HCT116 (cell line): Measurements from ENCODE around the gene CD19. TPM values are rescaled to one million over a fixed set of nuclear protein-coding genes. Genes with fewer than 3 reads are reported as not detected.

Experiments used
- ATAC-seq: fragments of 200-7000 bp; cut with Tn5 transposase; 2 replicates; pipeline ENCODE4 v1.9.1; 2020; ENCODE audit warnings: mild to moderate bottlenecking, moderate library complexity
- BruUV-seq: library from RNA; stranded (reverse); fragments of 400-500 nt; replicated peaks from 2 replicates; lab custom pipeline; 2021; lab: Mats Ljungman, UMichigan
- CTCF ChIA-PET: fragments of 300-600 bp; sonication (Branson Sonifier 250); formaldehyde crosslinking; loops from one replicate; lab custom pipeline; 2021; ENCODE audit warnings: antibody characterized with exemption; lab: Charles Lee
- POLR2A ChIA-PET: fragments of 300-600, 350-600 bp; sonication (Branson Sonifier 250); formaldehyde crosslinking; loops from one replicate; lab custom pipeline; 2021; ENCODE audit warnings: antibody characterized with exemption; lab: Charles Lee
- RAD21 ChIA-PET, 2 experiments: fragments of 300-600 bp; sonication (Branson Sonifier 250); formaldehyde crosslinking; loops; one replicate each; lab custom pipeline; 2023; ENCODE audit warnings: low total read pairs in 2 of 2; ENCODE audit not compliant: uncharacterized antibody in 2 of 2, unreplicated experiment in 2 of 2, low non-redundant PET in 1 of 2; lab: Charles Lee
- DNase-seq: peaks from one replicate; pipeline ENCODE4 v3.0.0-alpha.2; 2010; ENCODE audit warnings: low read depth, low spot score
- H2AFZ ChIP-seq: fragments of 200-600 bp; shearing (Covaris generic), sonication (generic); 2 replicates; pipeline ENCODE4 v1.6.1; 2017; ENCODE audit warnings: low read depth, mixed run types, mixed read lengths, antibody characterized with exemption, low read length; ENCODE audit not compliant: poor library complexity, severe bottlenecking
- H3K27ac ChIP-seq: 2 replicates; pipeline ENCODE4 v1.5.1; 2012; ENCODE audit warnings: low read depth, low read length
- H3K27me3 ChIP-seq: fragments of 200-600 bp; sonication (generic); 2 replicates; pipeline ENCODE4 v1.6.1; 2016; ENCODE audit warnings: mixed run types, low read length, mixed read lengths; ENCODE audit not compliant: insufficient read depth
- H3K36me3 ChIP-seq, 2 experiments: fragments of 200-500 bp in 1 of 2; fragments of 200-600 bp in 1 of 2; sonication (Bioruptor generic) in 1 of 2; sonication (generic) in 1 of 2; 2 replicates each; pipeline versions ENCODE4 v1.5.1 to v1.6.1; 2014 to 2016; ENCODE audit warnings: low read length in 2 of 2, inconsistent platforms in 1 of 2, mixed read lengths in 1 of 2, mixed run types in 1 of 2; ENCODE audit not compliant: insufficient read depth in 2 of 2, control insufficient read depth in 1 of 2
- H3K4me1 ChIP-seq, 2 experiments: fragments of 200-600 bp in 1 of 2; sonication (generic) in 1 of 2; 2 replicates each; pipeline versions ENCODE4 v1.5.1 to v1.6.1; 2012 to 2017; ENCODE audit warnings: low read length in 2 of 2, inconsistent platforms in 1 of 2, mild to moderate bottlenecking in 1 of 2, mixed read lengths in 1 of 2, mixed run types in 1 of 2, moderate library complexity in 1 of 2; ENCODE audit not compliant: insufficient read depth in 2 of 2, control insufficient read depth in 1 of 2
- H3K4me2 ChIP-seq: fragments of 200-600 bp; sonication (generic); 2 replicates; pipeline ENCODE4 v1.6.1; 2017; ENCODE audit warnings: mixed run types, low read length, mixed read lengths
- H3K4me3 ChIP-seq, 2 experiments: fragments of 200-600 bp in 1 of 2; sonication (generic) in 1 of 2; replicated peaks in 1 of 2; 2 replicates each; pipeline ENCODE4 v1.5.1; 2011 to 2016; ENCODE audit warnings: low read length in 2 of 2, control low read depth in 1 of 2, low read depth in 1 of 2, mild to moderate bottlenecking in 1 of 2, mixed read lengths in 1 of 2, mixed run types in 1 of 2
- H3K79me2 ChIP-seq: fragments of 200-600 bp; sonication (generic); 2 replicates; pipeline ENCODE4 v1.6.1; 2017; ENCODE audit warnings: mild to moderate bottlenecking, mixed run types, low read length, moderate library complexity, mixed read lengths; ENCODE audit not compliant: insufficient read depth
- H3K9ac ChIP-seq: fragments of 200-600 bp; sonication (generic); 2 replicates; pipeline ENCODE4 v1.6.1; 2016; ENCODE audit warnings: low read length, mixed read lengths
- H3K9me2 ChIP-seq: fragments of 200-600 bp; sonication (generic), shearing (Covaris generic); 2 replicates; pipeline ENCODE4 v1.6.1; 2017; ENCODE audit warnings: mixed run types, mild to moderate bottlenecking, moderate library complexity; ENCODE audit not compliant: insufficient read depth
- H3K9me3 ChIP-seq, 2 experiments: fragments of 200-500 bp in 1 of 2; fragments of 200-600 bp in 1 of 2; sonication (Bioruptor generic) in 1 of 2; sonication (generic) in 1 of 2; 2 replicates each; pipeline ENCODE4 v1.6.1; 2014 to 2017; ENCODE audit warnings: low read length in 2 of 2, mixed read lengths in 2 of 2, inconsistent platforms in 1 of 2, low read depth in 1 of 2, mild to moderate bottlenecking in 1 of 2, mixed run types in 1 of 2, moderate library complexity in 1 of 2; ENCODE audit not compliant: control insufficient read depth in 1 of 2, insufficient read depth in 1 of 2
- H4K20me1 ChIP-seq: fragments of 200-600 bp; sonication (generic), shearing (Covaris generic); 2 replicates; pipeline ENCODE4 v1.6.1; 2017; ENCODE audit warnings: mixed run types, mild to moderate bottlenecking, moderate library complexity; ENCODE audit not compliant: insufficient read depth
- ATF3 ChIP-seq: IDR thresholded peaks from 2 replicates; pipeline ENCODE4 v1.6.1; 2012
- CBX3 ChIP-seq: IDR thresholded peaks from 2 replicates; pipeline ENCODE4 v1.6.1; 2012; ENCODE audit warnings: low read depth
- CEBPB ChIP-seq: IDR thresholded peaks from 2 replicates; pipeline ENCODE4 v1.6.1; 2012; ENCODE audit warnings: low read depth
- EZH2 ChIP-seq: fragments of 200-600 bp; sonication (generic); IDR thresholded peaks from 2 replicates; pipeline ENCODE4 v1.6.1; 2017; ENCODE audit warnings: antibody characterized with exemption, mixed run types
- EZH2phosphoT487 ChIP-seq: fragments of 200-600 bp; IDR thresholded peaks from 2 replicates; pipeline ENCODE4 v1.6.1; 2018; ENCODE audit warnings: antibody characterized with exemption, borderline replicate concordance
- FOSL1 ChIP-seq: IDR thresholded peaks from 2 replicates; pipeline ENCODE4 v1.6.1; 2012; ENCODE audit warnings: low read depth
- POLR2AphosphoS5 ChIP-seq: IDR thresholded peaks from 2 replicates; pipeline ENCODE4 v1.6.1; 2011; ENCODE audit warnings: mild to moderate bottlenecking, low read depth, low read length, moderate library complexity
- SIN3A ChIP-seq: IDR thresholded peaks from 2 replicates; pipeline ENCODE4 v1.6.1; 2012; ENCODE audit warnings: low read depth
- SP1 ChIP-seq: IDR thresholded peaks from 2 replicates; pipeline ENCODE4 v1.6.1; 2012; ENCODE audit warnings: low read depth
- SRF ChIP-seq: IDR thresholded peaks from 2 replicates; pipeline ENCODE4 v1.6.1; 2012; ENCODE audit warnings: low read depth
- TCF7L2 ChIP-seq: IDR thresholded peaks from 2 replicates; pipeline ENCODE4 v1.7.0; 2011; ENCODE audit warnings: borderline replicate concordance, inconsistent platforms; ENCODE audit not compliant: insufficient read depth, insufficient read length; ENCODE audit errors: extremely low read depth
- YY1 ChIP-seq: IDR thresholded peaks from 2 replicates; pipeline ENCODE4 v1.6.1; 2011; ENCODE audit warnings: low read length, low read depth, moderate library complexity, mild to moderate bottlenecking; ENCODE audit not compliant: insufficient replicate concordance; ENCODE audit errors: extremely low read depth
- intact Hi-C: fragments of 100-400 bp; cut with micrococcal nuclease; formaldehyde crosslinking; loops from 2 replicates; pipeline ENCODE4 v1.10.0; 2022
- total RNA-seq: library from RNA; stranded (reverse); gene quantifications from one replicate; pipeline ENCODE4 v1.2.1, GENCODE V29; 2021; ENCODE audit not compliant: unreplicated experiment

CD19 gene
- total RNA-seq, 1 experiment from 2014 or later: 0.27 TPM

DNA sequence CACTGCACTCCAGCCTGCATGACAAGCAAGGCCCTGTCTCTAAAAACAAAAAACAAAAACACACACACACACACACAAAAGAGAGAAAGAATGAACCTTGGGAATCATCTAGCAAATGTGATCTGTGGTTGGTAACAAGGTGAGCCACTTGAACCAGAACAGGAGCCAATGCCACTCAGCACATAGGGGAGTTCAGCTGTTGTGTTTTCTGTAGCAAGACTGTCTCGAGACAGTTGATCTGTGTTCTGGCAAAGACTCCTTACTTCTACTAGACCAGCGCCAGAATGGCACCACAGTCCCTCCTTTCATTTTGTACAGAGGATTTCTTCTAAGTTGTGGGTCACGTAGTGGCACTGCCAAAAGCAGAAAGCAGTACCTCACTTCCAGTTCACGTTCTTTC lies 32.8 kb upstream of the CD19 start:
- H3K9me2 ChIP-seq: no peaks in the 10 kb centered on the region
- H3K4me3 ChIP-seq: no peak overlapping the region
- no peaks in the 10 kb centered on the region for H4K20me1 ChIP-seq
- no TSS peak for BruUV-seq
- H3K4me2 ChIP-seq: peak overlapping the region; percentile 72; the same call in 1 of the 2 replicates
- H3K4me1 ChIP-seq: peaks cover 7 to 22% of the 10 kb centered on the region in 2 experiments; a peak in 3 of 4 replicates
- DNase-seq: no peak
- no peaks in the 10 kb centered on the region for H3K79me2 ChIP-seq
- H3K27ac ChIP-seq: no peak overlapping the region
- no peak overlapping the region for H3K9ac ChIP-seq
- H3K36me3 ChIP-seq: no peaks in the 10 kb centered on the region
- TF ChIP-seq SP1 (no peak), CBX3 (no peak), POLR2AphosphoS5 (no peak), SRF (no peak), TCF7L2 (no peak), FOSL1 (no peak), SIN3A (no peak), CEBPB (no peak), ATF3 (no peak), YY1 (no peak), EZH2phosphoT487 (no peak), EZH2 (no peak)
- H3K9me3 ChIP-seq: no peaks in the 10 kb centered on the region
- no peak overlapping the region for H2AFZ ChIP-seq
- RAD21 ChIA-PET: no interaction called here
- intact Hi-C loops: no loop called here
- no peak for ATAC-seq
- no peaks in the 10 kb centered on the region for H3K27me3 ChIP-seq
- POLR2A ChIA-PET: no interaction called here
- CTCF ChIA-PET: no interaction called here
